Stomach (tissue), 9 donors: Measurements from ENCODE around the gene ACAT1. TPM values are rescaled to one million over a fixed set of nuclear protein-coding genes. Genes with fewer than 3 reads are reported as not detected.
"Not testable (repeated sequence)": the region's sequence is repeated elsewhere in the genome, so short reads cannot be mapped to it uniquely, and the experiment has no call there.

Experiments used
- DNase-seq, 2 donors: peaks; one replicate each; pipeline versions ENCODE4 v3.0.0 to v3.0.0-alpha.2; 2013 to 2019
- H3K27ac ChIP-seq, 5 donors: fragments of 200-600 bp in 4 of 5; sonication (generic) in 4 of 5; one replicate each; pipeline ENCODE4 v1.5.1; 2013 to 2019; ENCODE audit warnings: mild to moderate bottlenecking in 1 of 5, moderate library complexity in 1 of 5
- H3K27me3 ChIP-seq, 3 donors: fragments of 200-600 bp; sonication (generic); one replicate each; pipeline ENCODE4 v1.5.1; 2017 to 2019; ENCODE audit warnings: mixed run types in 1 of 3
- H3K36me3 ChIP-seq, 4 donors: fragments of 200-600 bp; sonication (generic); 1 replicate in 3 of 4; 2 replicates in 1 of 4; pipeline ENCODE4 v1.5.1; 2016 to 2019
- H3K4me1 ChIP-seq, 4 donors: fragments of 200-600 bp; sonication (generic); one replicate each; pipeline ENCODE4 v1.5.1; 2016 to 2019
- H3K4me3 ChIP-seq, 4 donors: fragments of 200-600 bp; sonication (generic) in 3 of 4; one replicate each; pipeline ENCODE4 v1.5.1; 2016 to 2019; ENCODE audit warnings: mild to moderate bottlenecking in 1 of 4
- H3K9me3 ChIP-seq, 4 donors: fragments of 200-600 bp; sonication (generic); one replicate each; pipeline ENCODE4 v1.5.1; 2016 to 2019
- CTCF ChIP-seq, 7 experiments: fragments of 450-650 bp in 4 of 7; fragments of 200-600 bp in 3 of 7; sonication (generic) in 3 of 7; IDR thresholded peaks; one replicate each; pipeline ENCODE4 v1.5.1; 2016 to 2019; ENCODE audit warnings: antibody characterized with exemption in 7 of 7, control low read depth in 2 of 7, mild to moderate bottlenecking in 1 of 7
- EP300 ChIP-seq: sonication (generic); formaldehyde crosslinking; IDR thresholded peaks from one replicate; pipeline ENCODE4 v1.6.1; 2017; ENCODE audit warnings: antibody characterized with exemption
- POLR2A ChIP-seq, 4 donors: fragments of 450-650 bp; IDR thresholded peaks; one replicate each; pipeline ENCODE4 v1.6.1; 2016; ENCODE audit warnings: antibody characterized with exemption in 4 of 4, control low read depth in 2 of 4, mild to moderate bottlenecking in 1 of 4, moderate library complexity in 1 of 4
- POLR2AphosphoS5 ChIP-seq, 3 donors: sonication (generic); formaldehyde crosslinking; IDR thresholded peaks; one replicate each; pipeline ENCODE4 v1.6.1; 2016; ENCODE audit warnings: antibody characterized with exemption in 3 of 3
- WGBS, 5 donors: extraction: QIAGEN DNeasy Blood & Tissue Kit in 3 of 5; methylation state at CpG; one replicate each; pipeline versions ENCODE4 v1.1.5 to v1.1.7; 2013 to 2018; 5-methylcytosine and 5-hydroxymethylcytosine counted together
- intact Hi-C: fragments of 100-400 bp; cut with DNase I; formaldehyde crosslinking; loops from one replicate; pipeline ENCODE4 v1.15.1; 2023; ENCODE audit warnings: low total_unique reads
- polyA plus RNA-seq, 3 donors: library from polyadenylated mRNA; stranded (reverse); fragments of 200-250 nt; gene quantifications; one replicate each; pipeline ENCODE4 v1.2.3, GENCODE V29; 2013
- total RNA-seq, 5 donors: library from RNA; depleted of rRNA; stranded (reverse); fragments of >200 nt; gene quantifications; one replicate each; pipeline versions ENCODE4 v1.1.0 to v1.2.3, GENCODE V29; 2014 to 2016
- donor health status: healthy with polysubstance abuse.
- donor health status: Bipolar disorder and iron deficiency.
- donor health status: healthy.

The ACAT1 gene
- total and polyA plus RNA-seq, 8 donors = 24.1 to 162 (median 80.8) TPM

- WGBS, 5 donors = 33 to 63% (median 49%) methylated on average over 3 of the region's 3 CpGs
- Histone ChIP-seq H3K27ac (no peak overlapping the region), H3K4me1 (no peaks in the 10 kb centered on the region), H3K36me3 (peaks cover 48 to 96% (median 88%) of the 10 kb centered on the region in 4 donors), H3K9me3 (no peaks in the 10 kb centered on the region), H3K27me3 (no peaks in the 10 kb centered on the region), H3K4me3 (no peak overlapping the region)
- no peak for DNase-seq
- intact Hi-C loops = no loop called here
- no peak for TF ChIP-seq EP300
- no peak for TF ChIP-seq POLR2AphosphoS5 (IDR thresholded peaks at IDR 0.05)
- no peak for TF ChIP-seq POLR2A (IDR thresholded peaks at IDR 0.05)
- TF ChIP-seq CTCF (IDR thresholded peaks at IDR 0.05) = no peak
Observed at GRCh38 chr11:108148556-108148955, 27.2 kb downstream of the ACAT1 start.

GRCh38 chr11:108154591-108154990 is 33.2 kb downstream of the ACAT1 start:
- Histone ChIP-seq H3K4me1 (peaks cover 0 to 9% (median 0%) of the 10 kb centered on the region in 4 donors), H3K4me3 (no peak overlapping the region), H3K27me3 (no peaks in the 10 kb centered on the region), H3K9me3 (no peaks in the 10 kb centered on the region), H3K36me3 (peaks cover 10 to 85% (median 67%) of the 10 kb centered on the region in 4 donors), H3K27ac (no peak overlapping the region)
- intact Hi-C loops = no loop called here
- no peak for DNase-seq
- WGBS, 5 donors = 43 to 56% (median 45%) methylated on average over 2 of the region's 2 CpGs
- TF ChIP-seq POLR2A (IDR thresholded peaks at IDR 0.05) (no peak), POLR2AphosphoS5 (IDR thresholded peaks at IDR 0.05) (no peak), CTCF (IDR thresholded peaks at IDR 0.05) (no peak)

DNA sequence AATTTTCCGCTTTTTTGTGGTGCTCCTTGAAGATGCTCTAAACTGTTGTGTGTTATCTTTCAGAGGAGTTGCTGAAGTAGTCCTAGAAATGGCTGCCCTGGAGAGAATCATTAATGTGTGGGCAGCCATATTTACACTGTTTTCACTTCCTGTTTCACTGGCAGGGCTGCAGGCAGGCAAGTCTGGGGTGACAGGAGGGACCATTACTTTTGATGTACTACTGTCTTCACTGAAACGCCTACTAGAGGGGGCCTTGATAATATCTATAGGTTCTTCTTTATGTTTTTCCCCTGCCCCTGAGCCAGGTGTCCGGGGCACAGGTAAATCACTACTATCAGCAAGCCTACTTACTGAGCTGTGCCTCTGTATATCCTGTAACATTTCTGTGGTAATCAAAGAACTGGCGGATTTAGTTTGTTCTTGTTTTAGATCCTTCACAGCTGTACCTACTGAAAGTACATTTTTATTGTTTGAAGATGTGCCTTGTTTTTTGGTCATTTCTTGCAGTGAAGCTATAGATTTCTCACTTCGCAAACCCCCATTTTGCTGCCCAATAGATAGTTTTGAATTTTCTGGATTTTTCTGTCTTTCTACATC is 39.7 kb downstream of the ACAT1 start:
- no peaks in the 10 kb centered on the region for H3K27me3 ChIP-seq
- TF ChIP-seq POLR2A (IDR thresholded peaks at IDR 0.05) (no peak), EP300 (no peak), POLR2AphosphoS5 (IDR thresholded peaks at IDR 0.05) (no peak), CTCF (IDR thresholded peaks at IDR 0.05) (no peak)
- peak in 1 of 2 donors; percentile 12 for DNase-seq
- no peak overlapping the region for H3K4me3 ChIP-seq
- peaks cover 0 to 5% (median 0%) of the 10 kb centered on the region in 4 donors for H3K4me1 ChIP-seq
- WGBS, 5 donors = 84 to 90% (median 88%) methylated on average over 5 of the region's 5 CpGs
- peaks cover 24 to 94% (median 87%) of the 10 kb centered on the region in 4 donors for H3K36me3 ChIP-seq
- no peaks in the 10 kb centered on the region for H3K9me3 ChIP-seq
- intact Hi-C loops = no loop called here
- H3K27ac ChIP-seq = no peak overlapping the region

GRCh38 chr11:108162878-108163277 is 41.5 kb downstream of the ACAT1 start:
- H3K9me3 ChIP-seq, H3K27ac ChIP-seq, H3K27me3 ChIP-seq, DNase-seq, H3K4me1 ChIP-seq, H3K4me3 ChIP-seq, intact Hi-C loops: not testable (repeated sequence)
- H3K36me3 ChIP-seq = peaks cover 25 to 100% (median 99%) of the 10 kb centered on the region in 4 donors
- WGBS, 5 donors = 81 to 96% (median 89%) methylated on average over 6 of the region's 6 CpGs

- Histone ChIP-seq H3K4me1 (no peaks in the 10 kb centered on the region), H3K9me3 (no peaks in the 10 kb centered on the region), H3K27ac (no peak overlapping the region), H3K4me3 (no peak overlapping the region), H3K36me3 (peaks cover 26 to 85% (median 82%) of the 10 kb centered on the region in 4 donors), H3K27me3 (no peaks in the 10 kb centered on the region)
- intact Hi-C loops = no loop called here
- no peak for DNase-seq
- TF ChIP-seq CTCF (IDR thresholded peaks at IDR 0.05) = no peak
- TF ChIP-seq EP300 = no peak
- TF ChIP-seq POLR2A (IDR thresholded peaks at IDR 0.05) = no peak
- no peak for TF ChIP-seq POLR2AphosphoS5 (IDR thresholded peaks at IDR 0.05)
Observed at GRCh38 chr11:108167624-108168023, 46.3 kb downstream of the ACAT1 start.
